ENCODE results near the gene CLASP1.

The CLASP1 gene

DNA sequence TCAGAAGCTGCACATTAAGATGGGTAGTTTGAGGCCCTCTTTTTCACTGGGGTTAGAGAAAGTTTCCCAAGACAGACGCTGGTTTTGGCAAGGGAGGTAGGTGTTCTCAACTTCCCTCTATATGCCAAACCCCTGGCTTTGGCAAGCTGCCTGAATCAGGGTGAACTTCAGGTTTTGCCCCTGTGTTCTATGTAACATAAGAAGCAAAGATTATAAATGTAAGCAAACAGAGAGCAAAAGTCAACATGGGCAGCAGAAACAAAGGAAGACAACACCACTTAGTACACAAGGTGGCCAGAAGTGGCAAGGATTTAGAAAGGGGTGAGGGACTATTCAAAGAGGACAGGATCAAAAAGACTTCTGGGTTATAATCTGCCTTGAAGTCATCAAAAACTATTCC, 293.8 kb downstream of the CLASP1 start:
- H3K4me3 ChIP-seq = no peak overlapping the region
- DNase-seq = no peak
- H3K36me3 ChIP-seq = peaks cover 43 to 69% (median 68%) of the 10 kb centered on the region in 3 donors
- intact Hi-C loops (cut with DNase I; ENCODE audit: low total_unique reads) = no loop called here
- no peaks in the 10 kb centered on the region for H3K27me3 ChIP-seq
- TF ChIP-seq, protein P1, sequence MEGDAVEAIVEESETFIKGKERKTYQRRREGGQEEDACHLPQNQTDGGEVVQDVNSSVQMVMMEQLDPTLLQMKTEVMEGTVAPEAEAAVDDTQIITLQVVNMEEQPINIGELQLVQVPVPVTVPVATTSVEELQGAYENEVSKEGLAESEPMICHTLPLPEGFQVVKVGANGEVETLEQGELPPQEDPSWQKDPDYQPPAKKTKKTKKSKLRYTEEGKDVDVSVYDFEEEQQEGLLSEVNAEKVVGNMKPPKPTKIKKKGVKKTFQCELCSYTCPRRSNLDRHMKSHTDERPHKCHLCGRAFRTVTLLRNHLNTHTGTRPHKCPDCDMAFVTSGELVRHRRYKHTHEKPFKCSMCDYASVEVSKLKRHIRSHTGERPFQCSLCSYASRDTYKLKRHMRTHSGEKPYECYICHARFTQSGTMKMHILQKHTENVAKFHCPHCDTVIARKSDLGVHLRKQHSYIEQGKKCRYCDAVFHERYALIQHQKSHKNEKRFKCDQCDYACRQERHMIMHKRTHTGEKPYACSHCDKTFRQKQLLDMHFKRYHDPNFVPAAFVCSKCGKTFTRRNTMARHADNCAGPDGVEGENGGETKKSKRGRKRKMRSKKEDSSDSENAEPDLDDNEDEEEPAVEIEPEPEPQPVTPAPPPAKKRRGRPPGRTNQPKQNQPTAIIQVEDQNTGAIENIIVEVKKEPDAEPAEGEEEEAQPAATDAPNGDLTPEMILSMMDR (IDR thresholded peaks at IDR 0.05) = no peak
- no peaks in the 10 kb centered on the region for H3K9me3 ChIP-seq
- peaks cover 0 to 17% (median 3%) of the 10 kb centered on the region in 4 donors for H3K4me1 ChIP-seq
- no peak overlapping the region for H3K27ac ChIP-seq

DNA sequence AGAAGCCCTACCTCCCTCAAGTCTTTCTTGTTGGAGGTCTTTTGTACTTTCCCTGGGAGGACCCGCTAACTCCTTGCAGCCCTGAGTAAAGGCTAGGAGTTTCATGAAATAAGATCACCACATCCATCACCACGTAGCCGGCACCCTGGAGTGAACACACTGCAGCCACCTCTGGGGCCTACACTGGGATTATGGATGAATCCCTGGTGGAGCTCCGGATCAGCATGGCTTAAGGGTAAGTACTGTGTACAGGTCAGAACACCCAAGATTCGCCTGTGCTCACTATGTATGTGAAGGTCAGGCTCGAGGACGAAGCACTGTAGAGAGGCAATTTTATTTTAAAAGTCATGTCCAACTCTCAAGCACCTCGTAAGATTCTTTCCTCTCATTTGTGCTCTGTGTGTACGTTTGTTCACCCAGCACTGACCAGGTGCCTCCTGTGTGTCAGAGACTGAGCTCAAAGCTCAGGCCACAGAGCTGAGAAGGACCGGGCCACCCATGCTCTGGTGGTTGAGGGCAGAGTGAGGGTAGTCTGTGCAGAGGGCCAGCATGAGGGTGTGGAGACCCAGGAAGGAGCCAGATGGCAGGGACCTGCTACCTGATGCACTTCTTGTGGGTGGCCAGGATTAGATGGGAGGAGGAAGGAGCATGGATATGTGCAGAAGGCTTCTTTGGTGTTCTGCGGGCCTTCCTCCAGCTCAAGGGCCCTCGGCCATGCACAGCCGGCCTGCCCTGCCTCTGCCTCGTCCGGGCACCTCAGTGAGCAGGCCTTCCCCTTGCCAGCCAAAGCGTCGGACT, 297.5 kb downstream of the CLASP1 start:
- no peaks in the 10 kb centered on the region for H3K4me1 ChIP-seq
- DNase-seq = no peak
- TF ChIP-seq, protein P1 (IDR thresholded peaks at IDR 0.05) = no peak
- H3K27me3 ChIP-seq = no peaks in the 10 kb centered on the region
- peaks cover 76 to 96% (median 90%) of the 10 kb centered on the region in 3 donors for H3K36me3 ChIP-seq
- intact Hi-C loops (cut with DNase I; ENCODE audit: low total_unique reads) = no loop called here
- no peaks in the 10 kb centered on the region for H3K9me3 ChIP-seq
- H3K4me3 ChIP-seq = no peak overlapping the region
- H3K27ac ChIP-seq = no peak overlapping the region

DNA sequence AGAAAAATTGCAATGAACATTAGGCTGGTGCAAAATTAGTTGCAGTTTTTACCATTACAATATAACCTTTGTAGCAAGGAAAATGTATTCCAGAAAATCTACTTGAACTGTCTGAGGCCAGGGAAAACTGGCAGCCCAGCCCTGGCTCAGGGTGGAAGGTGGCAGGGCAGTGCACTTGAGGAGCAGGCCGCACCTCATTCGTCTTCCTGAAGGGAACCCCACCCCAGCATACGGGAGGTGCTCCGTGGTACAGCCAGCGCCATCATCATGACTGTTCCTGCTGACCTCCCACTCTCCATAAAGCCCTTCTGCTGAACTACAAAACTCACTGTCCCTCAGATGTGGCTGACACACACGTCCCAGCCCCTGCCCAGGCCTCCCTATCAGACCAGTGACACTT, 298.4 kb downstream of the CLASP1 start:
- H3K4me3 ChIP-seq = no peak overlapping the region
- no peak for DNase-seq
- TF ChIP-seq, protein P1 (IDR thresholded peaks at IDR 0.05) = no peak
- H3K27me3 ChIP-seq = no peaks in the 10 kb centered on the region
- H3K36me3 ChIP-seq = peaks cover 81 to 97% (median 97%) of the 10 kb centered on the region in 3 donors
- no peak overlapping the region for H3K27ac ChIP-seq
- H3K9me3 ChIP-seq = no peaks in the 10 kb centered on the region
- no peaks in the 10 kb centered on the region for H3K4me1 ChIP-seq
- intact Hi-C loops (cut with DNase I; ENCODE audit: low total_unique reads) = no loop called here

DNA sequence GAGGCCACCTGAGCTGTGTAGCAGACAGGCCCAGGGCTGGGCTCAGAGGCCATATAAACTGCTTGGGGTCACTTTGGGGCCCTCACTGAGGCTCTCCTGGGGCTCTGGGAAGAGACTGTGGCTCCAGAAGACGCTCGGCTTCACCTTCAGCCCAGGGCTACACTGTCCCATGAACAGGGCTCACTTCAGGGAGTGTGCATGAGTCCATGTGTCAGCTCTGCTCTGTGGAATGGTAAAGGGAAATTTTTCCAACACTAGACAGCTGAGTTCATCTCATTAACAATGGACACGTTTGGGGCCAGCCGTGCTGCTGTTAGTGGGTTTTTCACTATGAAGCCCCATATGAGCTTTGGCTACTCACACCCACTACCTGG, 298.9 kb downstream of the CLASP1 start:
- Histone ChIP-seq H3K27ac (no peak overlapping the region), H3K27me3 (no peaks in the 10 kb centered on the region), H3K4me3 (no peak overlapping the region), H3K4me1 (no peaks in the 10 kb centered on the region), H3K9me3 (no peaks in the 10 kb centered on the region), H3K36me3 (peaks cover 85 to 100% (median 97%) of the 10 kb centered on the region in 3 donors)
- intact Hi-C loops (cut with DNase I; ENCODE audit: low total_unique reads) = no loop called here
- DNase-seq = no peak
- TF ChIP-seq, protein P1 (IDR thresholded peaks at IDR 0.05) = no peak

DNA sequence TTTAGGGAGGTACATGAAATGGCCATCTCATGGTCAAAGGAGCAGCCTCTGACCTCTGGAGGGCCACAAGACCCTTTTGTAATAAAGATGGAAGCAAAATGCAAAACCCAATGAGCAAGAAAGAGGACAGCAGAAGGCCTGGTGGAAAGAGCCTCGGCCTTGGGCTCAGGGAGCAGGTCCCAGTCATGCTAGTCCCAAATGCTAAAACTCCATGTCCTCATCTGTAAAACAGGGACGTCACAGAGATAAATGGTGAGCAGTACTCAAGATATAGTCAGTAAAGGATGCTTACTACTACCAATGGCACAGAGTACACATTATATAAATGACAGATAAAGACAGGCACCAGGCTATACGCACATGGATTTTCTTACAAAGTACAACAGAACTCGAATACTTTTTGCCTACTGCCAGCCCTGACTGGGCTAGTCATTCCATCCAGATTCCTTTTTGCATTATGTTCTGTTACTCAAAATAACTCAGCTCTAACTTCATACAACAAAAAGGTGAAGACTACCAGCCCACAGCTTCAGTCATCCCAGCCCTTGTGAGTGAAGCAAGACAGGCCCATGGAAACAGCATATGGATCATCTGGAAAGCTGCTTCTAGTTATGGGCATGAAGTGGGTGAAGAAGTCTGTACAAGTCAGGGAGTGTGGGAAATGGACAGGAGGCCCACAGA, 299.4 kb downstream of the CLASP1 start:
- no peak for DNase-seq
- H3K9me3 ChIP-seq = no peaks in the 10 kb centered on the region
- no peaks in the 10 kb centered on the region for H3K27me3 ChIP-seq
- H3K36me3 ChIP-seq = peaks cover 85 to 100% (median 97%) of the 10 kb centered on the region in 3 donors
- TF ChIP-seq, protein P1 (IDR thresholded peaks at IDR 0.05) = no peak
- no peak overlapping the region for H3K4me3 ChIP-seq
- H3K4me1 ChIP-seq = no peaks in the 10 kb centered on the region
- no peak overlapping the region for H3K27ac ChIP-seq
- intact Hi-C loops (cut with DNase I; ENCODE audit: low total_unique reads) = no loop called here
